Astrocyte of the cerebellum (primary cell): Measurements from ENCODE around the gene MAB21L3.

ENCODE experiments used
- DNase-seq: peaks from one replicate; pipeline ENCODE4 v3.0.0-alpha.2; 2011; ENCODE audit warnings: low read depth
- H3K4me3 ChIP-seq: 2 replicates; pipeline ENCODE4 v1.5.1; 2011; ENCODE audit warnings: mild to moderate bottlenecking, low read depth, low read length, moderate library complexity
- in situ Hi-C: cut with HindIII; loops from 2 replicates; pipeline ENCODE4 v1.10.0; 2017; ENCODE audit warnings: low sequenced_read_pairs
- TF ChIP-seq, protein P1 (sequence below): IDR thresholded peaks from 2 replicates; pipeline ENCODE4 v1.5.1; 2012; ENCODE audit warnings: low read length, low read depth, moderate library complexity, mild to moderate bottlenecking; ENCODE audit errors: missing control alignments

MAB21L3 gene

DNA sequence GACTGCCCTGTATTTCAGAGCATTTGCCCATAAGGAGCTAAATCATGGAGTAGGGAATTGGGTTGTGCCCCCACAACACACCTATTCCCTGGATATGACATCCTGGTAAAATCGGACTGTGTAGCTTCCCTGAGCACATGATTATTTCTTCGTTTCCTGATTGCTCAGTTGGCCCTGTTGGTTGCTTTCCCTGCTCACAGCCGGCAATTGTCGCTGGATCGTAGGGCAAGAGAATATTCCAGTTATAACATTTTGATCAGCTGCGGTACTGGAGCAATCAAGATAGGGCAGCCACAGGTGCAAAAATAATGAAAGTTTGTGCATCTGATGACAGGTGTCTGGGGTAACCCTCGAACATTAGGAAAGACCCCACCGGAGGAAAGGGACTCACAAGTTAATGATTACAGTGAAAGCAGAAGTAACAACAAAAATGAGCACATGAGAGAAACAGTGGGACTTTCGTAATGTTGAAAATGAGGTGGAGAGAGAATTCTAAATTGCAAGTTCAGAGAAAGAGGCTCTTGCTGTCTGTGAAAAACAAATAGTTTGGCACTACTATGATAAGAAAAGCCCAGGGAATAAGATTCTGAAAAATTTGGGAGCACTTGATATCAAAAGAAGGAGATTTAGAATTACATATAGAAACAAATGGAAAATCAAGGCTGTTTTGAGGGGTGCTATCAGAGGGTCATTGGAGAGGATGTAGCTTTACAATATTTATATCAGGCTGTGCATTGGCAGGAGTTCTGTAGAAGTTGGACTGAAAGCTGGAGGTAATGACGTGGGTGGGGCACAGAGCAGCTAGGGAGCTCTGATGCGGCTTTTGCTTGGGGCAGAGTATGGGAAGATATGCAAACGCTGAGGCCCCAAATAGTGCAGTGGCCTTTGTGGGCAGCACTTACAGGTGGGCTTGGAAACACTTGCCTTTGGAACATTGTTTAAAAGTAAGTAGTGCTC, at the start of gene MAB21L3:
Gene MAB21L3 (plus strand): TSS at position 833 of the 957 bp plus-strand sequence. CDS start 1,217 bp downstream, outside the sequence.
- no peak within 1 kb of the TSS for H3K4me3 ChIP-seq
- DNase-seq = no peak
- TF ChIP-seq, protein P1, sequence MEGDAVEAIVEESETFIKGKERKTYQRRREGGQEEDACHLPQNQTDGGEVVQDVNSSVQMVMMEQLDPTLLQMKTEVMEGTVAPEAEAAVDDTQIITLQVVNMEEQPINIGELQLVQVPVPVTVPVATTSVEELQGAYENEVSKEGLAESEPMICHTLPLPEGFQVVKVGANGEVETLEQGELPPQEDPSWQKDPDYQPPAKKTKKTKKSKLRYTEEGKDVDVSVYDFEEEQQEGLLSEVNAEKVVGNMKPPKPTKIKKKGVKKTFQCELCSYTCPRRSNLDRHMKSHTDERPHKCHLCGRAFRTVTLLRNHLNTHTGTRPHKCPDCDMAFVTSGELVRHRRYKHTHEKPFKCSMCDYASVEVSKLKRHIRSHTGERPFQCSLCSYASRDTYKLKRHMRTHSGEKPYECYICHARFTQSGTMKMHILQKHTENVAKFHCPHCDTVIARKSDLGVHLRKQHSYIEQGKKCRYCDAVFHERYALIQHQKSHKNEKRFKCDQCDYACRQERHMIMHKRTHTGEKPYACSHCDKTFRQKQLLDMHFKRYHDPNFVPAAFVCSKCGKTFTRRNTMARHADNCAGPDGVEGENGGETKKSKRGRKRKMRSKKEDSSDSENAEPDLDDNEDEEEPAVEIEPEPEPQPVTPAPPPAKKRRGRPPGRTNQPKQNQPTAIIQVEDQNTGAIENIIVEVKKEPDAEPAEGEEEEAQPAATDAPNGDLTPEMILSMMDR = no peak
- in situ Hi-C loops = no loop called here

DNA sequence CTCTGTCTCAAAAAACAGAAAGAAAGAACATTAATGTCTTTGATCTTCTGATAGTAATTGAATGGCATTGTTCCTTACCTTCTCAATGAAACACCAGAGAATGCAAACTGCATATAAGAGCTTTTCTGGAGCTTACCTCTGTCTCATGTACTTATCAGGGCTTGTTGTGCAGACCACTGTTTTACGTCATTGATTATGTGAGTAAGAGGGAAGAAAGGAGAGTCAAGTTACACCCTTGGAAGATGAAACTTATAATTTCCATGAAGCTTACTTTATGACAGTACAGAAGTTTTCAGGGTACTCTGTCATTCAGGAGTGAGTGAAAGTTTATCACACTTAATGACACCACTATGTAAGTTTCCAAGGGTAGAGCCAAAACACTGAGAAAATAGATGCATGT, 49.0 kb upstream of the MAB21L3 start:
- DNase-seq = no peak

DNA sequence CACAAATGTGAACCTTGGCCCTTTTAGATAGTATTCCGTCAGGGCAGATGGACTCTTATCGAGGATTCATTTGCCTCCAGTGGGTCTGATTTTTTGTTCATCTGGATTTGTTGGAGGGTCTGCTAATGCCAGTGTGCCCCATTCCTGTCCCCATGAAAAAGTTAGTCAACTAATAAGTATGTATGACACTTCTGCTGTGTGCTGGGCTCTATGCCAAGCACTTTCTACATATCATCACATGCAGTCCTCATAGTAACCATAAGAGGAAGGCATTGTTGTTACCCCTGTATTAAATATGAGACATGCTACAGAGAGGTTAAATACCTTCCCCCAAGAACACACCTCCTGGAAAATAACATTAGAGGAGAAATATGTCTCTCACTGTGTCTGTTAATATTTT, 46.6 kb upstream of the MAB21L3 start:
- in situ Hi-C loops = no loop called here
- no peak overlapping the region for H3K4me3 ChIP-seq
- DNase-seq = no peak
- TF ChIP-seq, protein P1 = no peak

More for the DNA sequence above, 49.0 kb upstream of the MAB21L3 start:
- H3K4me3 ChIP-seq = no peak overlapping the region
- TF ChIP-seq, protein P1 = no peak
- in situ Hi-C loops = no loop called here

DNA sequence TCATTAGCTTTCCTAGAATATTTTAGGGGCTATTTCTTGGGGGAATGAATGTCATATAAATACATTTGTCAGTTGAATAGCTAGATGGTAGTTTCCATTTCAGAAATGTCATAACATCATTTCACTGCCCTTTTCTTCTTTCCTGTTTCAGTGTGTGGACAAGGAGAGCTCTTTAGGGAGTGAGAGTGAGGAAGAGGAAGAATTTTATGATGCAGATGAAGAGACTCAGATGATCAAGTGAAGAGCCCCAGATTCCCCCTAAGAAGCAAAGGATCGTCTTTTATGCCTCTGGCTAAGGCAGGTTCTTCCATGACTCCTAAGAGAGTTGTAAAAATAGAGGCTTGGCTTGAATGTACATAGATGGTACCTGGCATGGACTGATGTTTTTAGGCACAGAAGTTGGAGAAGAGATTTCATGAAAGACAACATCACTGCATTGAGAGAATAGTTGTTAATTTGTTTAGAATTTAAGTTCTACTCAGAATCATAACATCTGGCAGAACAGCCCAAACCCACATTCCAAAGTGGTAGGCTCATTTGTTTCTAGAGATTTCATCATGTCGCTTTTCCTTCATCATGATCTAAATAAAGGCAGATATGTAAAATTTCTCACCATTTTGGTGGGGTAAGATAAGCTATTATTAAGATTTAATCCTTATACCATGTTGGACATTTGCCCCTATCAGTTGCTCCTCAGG, 44.2 kb upstream of the MAB21L3 start:
- DNase-seq = peak; percentile 31
- H3K4me3 ChIP-seq = no peak overlapping the region
- in situ Hi-C loops = no loop called here
- TF ChIP-seq, protein P1 = no peak

DNA sequence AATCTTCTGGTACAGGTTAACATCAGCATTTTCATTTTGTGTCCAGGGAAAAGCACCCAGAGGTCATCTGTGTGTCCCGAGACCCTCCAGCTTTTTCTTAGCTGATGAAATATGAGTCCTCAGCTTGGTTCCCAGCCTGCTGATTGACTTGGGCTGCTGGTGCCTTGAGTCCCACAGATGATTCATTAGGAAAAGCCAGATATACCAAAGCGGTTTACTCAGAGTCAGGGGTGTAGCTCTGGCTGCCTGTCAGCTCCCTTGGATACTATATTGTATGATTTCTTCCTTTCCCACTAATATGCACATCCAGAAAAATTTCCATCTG, 43.7 kb upstream of the MAB21L3 start:
- no peak overlapping the region for H3K4me3 ChIP-seq
- in situ Hi-C loops = no loop called here
- DNase-seq = peak; percentile 46
- TF ChIP-seq, protein P1 = no peak

DNA sequence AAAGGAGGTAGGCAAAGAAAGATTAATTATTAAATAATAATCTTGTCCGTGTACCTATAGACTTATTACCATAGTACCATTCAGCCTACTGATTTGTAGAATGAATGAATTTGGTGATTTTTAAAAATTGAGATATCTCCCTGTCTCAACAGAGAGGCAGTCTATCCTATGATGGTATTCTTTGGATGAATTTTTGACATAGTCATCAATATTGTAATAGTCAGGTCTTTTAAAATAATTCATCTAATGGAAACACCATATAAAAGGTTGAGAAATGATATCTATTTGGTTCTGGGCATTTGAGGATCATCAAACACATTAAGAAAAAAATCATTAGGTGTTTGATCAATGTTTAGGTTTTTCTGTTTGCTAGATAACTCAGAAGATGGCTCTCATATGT, 35.6 kb upstream of the MAB21L3 start:
- in situ Hi-C loops = no loop called here
- no peak overlapping the region for H3K4me3 ChIP-seq
- TF ChIP-seq, protein P1 = no peak
- no peak for DNase-seq
